Neutrophil (primary cell): ENCODE results near the gene OR4F16.
"Not testable (repeated sequence)": the region's sequence is repeated elsewhere in the genome, so short reads cannot be mapped to it uniquely, and the experiment has no call there.

Experiments used
- H3K27ac ChIP-seq: fragments of 200-600 bp; sonication (generic); 2 replicates; pipeline ENCODE4 v1.5.1; 2016; ENCODE audit warnings: mild to moderate bottlenecking, moderate library complexity
- H3K27me3 ChIP-seq: fragments of 200-600 bp; sonication (generic); 2 replicates; pipeline ENCODE4 v1.6.0; 2016; ENCODE audit warnings: mild to moderate bottlenecking
- H3K36me3 ChIP-seq: fragments of 200-600 bp; sonication (generic); 2 replicates; pipeline ENCODE4 v1.5.1; 2017
- H3K4me1 ChIP-seq, 2 experiments: fragments of 200-600 bp in 1 of 2; sonication (generic) in 1 of 2; 1 replicate in 1 of 2; 2 replicates in 1 of 2; pipeline versions ENCODE4 v1.5.1 to v1.6.1; 2013 to 2016; ENCODE audit warnings: low read depth in 1 of 2, low read length in 1 of 2, mild to moderate bottlenecking in 1 of 2, moderate library complexity in 1 of 2; ENCODE audit not compliant: control insufficient read depth in 1 of 2, insufficient read depth in 1 of 2
- H3K4me3 ChIP-seq, 2 experiments: fragments of 200-600 bp in 1 of 2; sonication (generic) in 1 of 2; 1 replicate in 1 of 2; 2 replicates in 1 of 2; pipeline ENCODE4 v1.5.1; 2013 to 2016; ENCODE audit warnings: low read depth in 1 of 2, low read length in 1 of 2, mild to moderate bottlenecking in 1 of 2, moderate library complexity in 1 of 2
- H3K9me3 ChIP-seq: fragments of 200-600 bp; sonication (generic); 2 replicates; pipeline ENCODE4 v1.5.1; 2016

Gene OR4F16

GRCh38 chr1:686554-686953 lies at the start of gene OR4F16:
OR4F16 (minus strand) TSS chr1:686654; CDS start chr1:686654, 0 bp downstream.
- H3K9me3 ChIP-seq = not testable (repeated sequence)

DNA sequence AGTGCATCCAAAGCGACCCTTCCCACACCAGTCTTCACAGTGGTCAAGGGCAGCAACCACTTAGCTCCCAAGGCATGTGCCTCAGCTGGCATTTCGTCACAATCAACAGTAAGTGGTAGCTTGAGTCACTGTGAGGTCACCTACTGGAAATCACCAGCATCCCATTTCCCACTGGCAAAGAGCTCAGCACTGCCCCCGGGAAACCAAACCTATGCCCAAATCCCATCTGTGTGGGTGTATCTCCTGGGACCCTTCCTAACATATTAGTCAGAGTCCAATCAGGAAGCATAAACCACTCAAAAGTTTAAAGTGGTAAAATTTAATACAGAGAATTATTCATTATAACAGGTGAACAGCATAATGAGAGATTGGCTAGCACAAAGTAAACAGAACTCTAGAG lies 47.2 kb upstream of the OR4F16 start:
- not testable (repeated sequence) for H3K27ac ChIP-seq, H3K4me3 ChIP-seq, H3K9me3 ChIP-seq, H3K4me1 ChIP-seq, H3K27me3 ChIP-seq, H3K36me3 ChIP-seq

More at GRCh38 chr1:686554-686953, at the start of gene OR4F16:
- H3K36me3 ChIP-seq, H3K27me3 ChIP-seq, H3K4me1 ChIP-seq, H3K4me3 ChIP-seq, H3K27ac ChIP-seq: not testable (repeated sequence)

DNA sequence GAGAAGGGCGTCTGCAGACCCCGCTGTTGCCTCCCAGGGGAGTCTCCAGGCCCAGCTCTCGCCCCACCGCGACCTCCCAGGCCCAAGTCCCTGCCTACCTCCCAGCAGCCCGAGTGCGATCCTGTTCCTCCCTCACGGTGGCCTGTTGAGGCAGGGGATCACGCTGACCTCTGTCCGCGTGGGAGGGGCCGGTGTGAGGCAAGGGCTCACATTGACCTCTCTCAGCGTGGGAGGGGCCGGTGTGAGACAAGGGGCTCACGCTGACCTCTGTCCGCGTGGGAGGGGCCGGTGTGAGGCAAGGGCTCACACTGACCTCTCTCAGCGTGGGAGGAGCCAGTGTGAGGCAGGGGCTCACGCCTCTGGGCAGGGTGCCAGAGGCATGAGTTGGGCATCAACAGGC lies 40.6 kb upstream of the OR4F16 start:
- H3K9me3 ChIP-seq, H3K36me3 ChIP-seq, H3K27me3 ChIP-seq, H3K4me1 ChIP-seq, H3K4me3 ChIP-seq, H3K27ac ChIP-seq: not testable (repeated sequence)
